NB4 (cell line): ENCODE results near the gene CDC42BPA.
A peak's percentile ranks its signal among the peaks of the same experiment; 100 is the strongest.

Experiments
- DNase-seq: peaks from one replicate; pipeline ENCODE4 v3.0.0; 2010; ENCODE audit warnings: low read depth
- H3K4me3 ChIP-seq: one replicate; pipeline ENCODE4 v1.5.1; 2011; ENCODE audit warnings: mild to moderate bottlenecking, low read depth, low read length, moderate library complexity
- MYC ChIP-seq: IDR thresholded peaks from 2 replicates; pipeline ENCODE4 v1.6.1; 2011; ENCODE audit warnings: low read depth, low read length
- POLR2A ChIP-seq: IDR thresholded peaks from 2 replicates; pipeline ENCODE4 v1.6.1; 2011; ENCODE audit warnings: mild to moderate bottlenecking; ENCODE audit not compliant: insufficient read length; ENCODE audit errors: extremely low read depth
- TF ChIP-seq, protein P1 (sequence below): IDR thresholded peaks from one replicate; pipeline ENCODE4 v1.5.1; 2012; ENCODE audit warnings: low read depth, low read length
- TF ChIP-seq, protein P2 (sequence below): IDR thresholded peaks from 2 replicates; pipeline ENCODE4 v1.6.1; 2011; ENCODE audit warnings: low read depth, low read length

The CDC42BPA gene

DNA sequence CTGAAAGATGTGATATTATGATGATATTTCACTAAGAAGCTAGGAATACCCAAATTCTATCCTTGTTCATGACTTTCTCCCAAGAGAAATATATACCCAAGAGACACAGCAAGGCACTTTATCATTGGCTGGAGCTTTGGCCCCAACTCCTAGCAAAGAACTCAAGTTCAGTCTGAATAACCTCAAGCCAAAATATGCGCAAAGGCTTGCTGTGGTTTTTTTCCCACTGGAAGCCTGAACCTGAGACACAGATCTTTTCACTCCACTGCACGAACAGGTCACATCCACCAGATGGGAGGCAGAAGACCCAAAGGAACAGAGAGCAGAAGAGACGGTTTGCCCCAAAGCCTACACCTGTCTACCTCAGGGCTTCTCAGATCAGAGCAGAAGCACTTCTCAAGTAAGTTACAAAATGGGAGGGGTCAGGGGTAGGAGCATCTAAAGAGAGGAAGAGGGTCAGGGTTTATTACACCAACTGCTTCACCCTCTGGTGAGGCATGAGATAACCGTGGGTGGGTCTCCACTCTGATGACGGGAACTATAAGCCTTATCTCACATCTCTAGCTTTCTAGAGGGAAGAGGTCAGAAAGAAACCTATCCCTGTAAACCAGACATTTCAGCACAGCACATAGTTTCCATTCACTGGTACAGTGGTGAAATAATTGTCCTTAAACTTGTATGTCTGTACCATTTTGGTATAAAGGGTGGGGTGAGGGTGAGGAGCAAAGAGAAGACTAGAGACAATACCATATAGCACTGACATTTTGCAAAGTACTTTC, 17.1 kb upstream of the CDC42BPA start:
- no peak for DNase-seq
- H3K4me3 ChIP-seq: no peak overlapping the region
- TF ChIP-seq POLR2A (no peak), MYC (no peak)
- TF ChIP-seq, protein P1, sequence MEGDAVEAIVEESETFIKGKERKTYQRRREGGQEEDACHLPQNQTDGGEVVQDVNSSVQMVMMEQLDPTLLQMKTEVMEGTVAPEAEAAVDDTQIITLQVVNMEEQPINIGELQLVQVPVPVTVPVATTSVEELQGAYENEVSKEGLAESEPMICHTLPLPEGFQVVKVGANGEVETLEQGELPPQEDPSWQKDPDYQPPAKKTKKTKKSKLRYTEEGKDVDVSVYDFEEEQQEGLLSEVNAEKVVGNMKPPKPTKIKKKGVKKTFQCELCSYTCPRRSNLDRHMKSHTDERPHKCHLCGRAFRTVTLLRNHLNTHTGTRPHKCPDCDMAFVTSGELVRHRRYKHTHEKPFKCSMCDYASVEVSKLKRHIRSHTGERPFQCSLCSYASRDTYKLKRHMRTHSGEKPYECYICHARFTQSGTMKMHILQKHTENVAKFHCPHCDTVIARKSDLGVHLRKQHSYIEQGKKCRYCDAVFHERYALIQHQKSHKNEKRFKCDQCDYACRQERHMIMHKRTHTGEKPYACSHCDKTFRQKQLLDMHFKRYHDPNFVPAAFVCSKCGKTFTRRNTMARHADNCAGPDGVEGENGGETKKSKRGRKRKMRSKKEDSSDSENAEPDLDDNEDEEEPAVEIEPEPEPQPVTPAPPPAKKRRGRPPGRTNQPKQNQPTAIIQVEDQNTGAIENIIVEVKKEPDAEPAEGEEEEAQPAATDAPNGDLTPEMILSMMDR: no peak
- TF ChIP-seq, protein P2, sequence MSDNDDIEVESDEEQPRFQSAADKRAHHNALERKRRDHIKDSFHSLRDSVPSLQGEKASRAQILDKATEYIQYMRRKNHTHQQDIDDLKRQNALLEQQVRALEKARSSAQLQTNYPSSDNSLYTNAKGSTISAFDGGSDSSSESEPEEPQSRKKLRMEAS: no peak

DNA sequence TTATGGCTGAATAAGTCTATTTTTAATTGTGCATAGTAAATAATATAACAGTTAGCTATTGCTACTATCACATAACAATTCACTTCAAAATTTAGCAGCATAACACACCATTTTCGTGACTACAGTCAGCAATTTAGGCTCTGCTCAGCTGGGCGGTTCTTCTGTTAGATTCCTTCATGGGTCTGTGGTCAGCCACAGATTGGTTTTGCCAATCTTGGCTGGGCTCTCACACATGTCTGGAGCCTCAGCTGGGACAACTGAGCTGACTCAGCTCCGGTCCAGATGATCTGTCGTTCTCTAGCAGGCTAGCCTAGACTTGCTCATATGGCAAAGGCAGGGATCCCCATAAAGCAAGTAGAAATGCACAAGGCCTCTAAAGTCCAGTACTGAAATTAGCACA, 15.1 kb upstream of the CDC42BPA start:
- no peak for DNase-seq
- TF ChIP-seq POLR2A: no peak
- TF ChIP-seq, protein P1: no peak
- TF ChIP-seq, protein P2: no peak
- no peak for TF ChIP-seq MYC

DNA sequence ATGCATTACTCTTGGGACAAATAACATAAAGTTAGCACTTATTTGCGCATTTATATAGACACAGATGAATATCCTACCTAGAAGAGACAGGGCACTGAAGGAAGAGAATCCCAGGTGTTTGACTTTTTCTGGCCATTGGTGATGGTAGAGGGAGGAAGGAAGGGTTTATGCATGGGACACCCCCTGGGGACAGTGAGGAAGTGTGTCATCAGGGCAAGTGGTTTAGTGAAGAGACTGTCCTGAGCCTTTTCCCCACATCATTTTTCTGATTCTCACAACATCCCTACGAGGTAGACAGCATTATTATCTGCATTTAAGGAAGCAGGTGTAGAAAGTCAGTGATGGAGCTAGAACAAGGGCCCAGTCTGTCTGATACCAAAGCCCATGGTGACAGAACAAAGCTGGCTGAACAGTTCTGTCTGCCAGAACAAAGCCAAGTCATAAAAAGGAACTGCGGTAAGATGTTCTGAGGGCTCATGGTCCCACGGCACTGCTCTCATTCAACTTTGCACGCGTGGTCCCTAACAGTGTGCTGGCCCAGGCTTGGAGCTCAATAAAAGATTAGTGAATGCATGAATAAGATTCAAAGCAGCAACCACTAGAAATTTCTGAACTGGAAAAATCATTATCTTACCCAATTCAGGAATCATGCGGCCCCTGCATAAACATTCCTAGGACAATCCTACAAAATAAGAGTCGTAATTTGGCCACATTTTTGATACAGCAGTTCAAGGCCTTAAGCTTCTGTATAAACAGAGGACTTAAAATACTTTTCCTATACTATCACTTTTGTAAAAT, 12.2 kb upstream of the CDC42BPA start:
- DNase-seq: peak; percentile 62
- TF ChIP-seq, protein P1: no peak
- TF ChIP-seq, protein P2: no peak
- TF ChIP-seq POLR2A (no peak), MYC (no peak)
- H3K4me3 ChIP-seq: no peak overlapping the region

More for the DNA sequence above, 15.1 kb upstream of the CDC42BPA start:
- H3K4me3 ChIP-seq: no peak overlapping the region

DNA sequence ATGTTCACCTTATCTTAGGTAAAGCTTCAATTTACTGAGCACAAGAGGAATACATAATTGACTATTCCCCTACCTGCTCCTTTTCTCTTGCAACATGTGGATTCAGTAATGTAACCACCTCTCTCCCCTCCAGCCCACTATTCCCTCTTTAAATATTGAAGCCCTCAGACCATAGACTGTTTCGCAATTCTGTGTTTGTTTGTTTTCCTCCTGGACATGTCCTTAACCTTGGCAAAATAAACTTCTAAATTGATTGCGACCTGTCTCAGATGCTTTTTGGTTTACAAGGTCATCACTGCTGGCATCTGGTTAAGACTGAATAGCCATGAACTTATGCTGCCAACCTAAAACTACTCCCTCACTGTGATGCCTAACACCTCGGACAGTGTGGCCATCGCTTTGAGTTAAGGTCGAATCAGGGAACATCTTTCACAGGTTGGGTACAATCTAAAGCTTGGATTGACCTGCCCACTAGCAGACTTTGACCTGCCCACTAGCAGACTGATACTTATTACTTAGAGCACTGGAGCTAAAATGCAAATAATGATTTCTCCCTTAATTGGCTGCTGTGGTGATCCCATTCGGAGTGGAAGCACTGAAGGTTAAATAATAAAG, 10.2 kb upstream of the CDC42BPA start:
- H3K4me3 ChIP-seq: no peak overlapping the region
- TF ChIP-seq MYC: no peak
- TF ChIP-seq POLR2A: no peak
- TF ChIP-seq, protein P1: no peak
- TF ChIP-seq, protein P2: no peak
- no peak for DNase-seq

DNA sequence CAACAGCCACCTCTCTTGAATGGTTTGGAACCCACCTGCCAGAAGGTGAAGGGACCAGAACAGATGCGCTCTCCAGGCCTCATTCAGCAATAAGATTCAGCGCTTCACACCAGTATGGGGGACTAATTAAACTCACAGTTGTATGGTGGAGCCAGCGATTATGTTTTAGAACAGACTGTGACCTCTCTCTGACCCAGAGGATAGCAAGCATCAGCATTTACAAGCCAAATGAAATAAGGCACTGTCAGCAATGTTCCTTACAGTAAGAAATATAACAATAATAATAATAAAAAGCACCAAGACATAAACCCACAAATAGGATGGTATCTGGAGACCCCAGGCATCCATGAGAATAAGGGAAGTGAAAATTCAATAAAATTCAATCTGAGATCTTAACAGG, 6.9 kb upstream of the CDC42BPA start:
- no peak for DNase-seq
- H3K4me3 ChIP-seq: no peak overlapping the region
- TF ChIP-seq MYC: no peak
- no peak for TF ChIP-seq POLR2A
- TF ChIP-seq, protein P1: no peak
- TF ChIP-seq, protein P2: no peak
